ENCODE data around the gene EME2.

GRCh38 chr16:1820096-1820945 is 47.7 kb downstream of the EME2 start:
- TF ChIP-seq EP300 (IDR thresholded peaks at IDR 0.05; ENCODE audit: borderline replicate concordance) (no peak), EGR1 (IDR thresholded peaks at IDR 0.05) (no peak), TAF1 (IDR thresholded peaks at IDR 0.05; ENCODE audit: low read depth) (no peak), CEBPB (IDR thresholded peaks at IDR 0.05) (no peak), RAD21 (IDR thresholded peaks at IDR 0.05; ENCODE audit: low read depth) (no peak), FOXM1 (IDR thresholded peaks at IDR 0.05; ENCODE audit: borderline replicate concordance, low read depth) (no peak)

Data from Ishikawa (cell line).